ENCODE data around the gene CTAG2.
"Not testable (repeated sequence)": the region's sequence is repeated elsewhere in the genome, so short reads cannot be mapped to it uniquely, and the experiment has no call there.

Gene CTAG2

DNA sequence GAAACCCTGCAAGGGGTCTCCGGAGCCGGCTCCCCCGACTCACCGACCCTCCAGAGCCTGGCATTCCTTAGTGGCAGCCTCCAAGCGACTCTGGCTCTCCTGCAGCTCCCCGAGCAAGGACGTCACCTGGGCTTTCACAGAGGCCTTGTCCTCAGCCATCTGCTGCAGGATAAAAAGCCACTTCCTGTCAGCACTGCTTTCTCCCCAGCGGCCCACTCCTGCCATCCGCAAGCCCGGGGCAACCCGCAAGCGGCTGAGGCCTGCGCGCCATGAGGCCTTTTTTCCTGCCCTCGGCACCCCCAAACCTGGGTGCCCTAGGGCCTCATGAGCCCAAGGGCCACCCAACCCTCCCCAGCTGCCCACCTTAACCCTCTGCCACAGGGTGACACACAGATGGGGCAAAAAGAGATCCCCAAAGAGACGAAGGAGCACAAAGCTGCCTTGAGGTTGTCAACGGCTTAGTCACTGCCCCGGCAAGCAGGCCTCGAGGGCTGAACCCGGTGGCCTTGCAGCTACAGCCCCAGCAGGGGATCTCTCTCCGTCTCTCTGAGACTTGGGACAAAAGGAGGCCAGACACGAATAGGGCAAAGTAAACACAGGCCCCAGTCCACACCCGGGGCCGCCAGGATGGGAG lies 7.5 kb downstream of the CTAG2 start:
- DNase-seq: not testable (repeated sequence)

DNA sequence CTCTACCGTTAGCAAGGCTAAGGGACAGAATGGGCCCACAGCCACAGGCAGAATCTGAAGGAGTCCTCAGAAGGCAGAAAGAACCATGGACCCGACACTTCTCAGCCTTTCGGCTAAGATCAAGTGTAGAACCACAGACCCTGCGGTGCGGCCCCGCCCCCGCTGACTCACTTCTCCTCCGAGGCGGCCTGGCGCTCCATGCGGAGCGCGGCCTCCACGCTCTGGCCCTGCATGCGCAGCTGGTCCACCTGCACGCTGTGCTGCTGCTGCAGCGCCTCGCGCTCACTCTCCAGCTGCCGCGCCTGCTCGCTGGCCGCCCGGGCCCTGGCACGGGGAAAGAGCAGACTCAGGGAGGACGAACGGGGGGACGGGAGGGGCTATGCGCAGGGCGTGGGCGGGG lies 9.7 kb downstream of the CTAG2 start:
- DNase-seq: not testable (repeated sequence)

DNA sequence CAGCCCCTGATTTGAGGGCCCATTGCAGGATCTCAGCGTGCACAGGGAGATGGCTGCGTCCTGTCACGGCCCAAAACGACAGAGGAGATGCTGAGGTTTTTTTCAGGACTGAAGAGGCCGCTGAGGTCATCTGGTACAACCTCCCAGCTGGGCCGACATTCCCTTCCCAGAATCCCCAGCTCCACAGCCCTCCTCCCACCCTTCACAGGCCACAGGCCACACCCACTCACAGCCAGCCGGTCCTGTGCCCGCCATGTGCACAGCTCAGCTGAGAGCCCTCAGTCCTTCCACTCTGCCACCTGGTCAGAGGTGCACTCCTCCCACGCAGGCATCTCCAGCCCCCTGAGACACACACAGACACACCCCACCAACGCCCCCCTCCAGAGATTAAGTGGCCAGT lies 11.6 kb downstream of the CTAG2 start:
- DNase-seq: not testable (repeated sequence)

DNA sequence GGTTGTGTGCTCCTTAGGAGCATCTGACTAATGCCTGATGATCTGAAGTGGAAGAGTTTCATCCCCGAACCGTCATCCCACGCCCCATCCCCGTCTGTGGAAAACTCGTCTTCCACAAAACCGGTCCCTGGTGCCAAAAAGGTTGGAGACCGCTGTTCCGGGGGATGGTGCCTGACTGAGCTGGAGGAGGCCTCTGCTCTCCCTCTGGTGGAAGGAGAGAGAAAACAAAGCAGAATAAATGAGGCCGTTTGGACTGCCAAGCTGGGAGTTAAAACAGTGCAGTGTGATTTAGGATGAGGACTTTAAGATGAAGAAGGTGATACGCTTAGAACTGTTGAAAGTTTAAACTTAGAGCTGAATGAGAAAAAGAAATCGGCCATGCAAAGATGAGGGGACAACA lies 19.7 kb downstream of the CTAG2 start:
- not testable (repeated sequence) for DNase-seq

DNA sequence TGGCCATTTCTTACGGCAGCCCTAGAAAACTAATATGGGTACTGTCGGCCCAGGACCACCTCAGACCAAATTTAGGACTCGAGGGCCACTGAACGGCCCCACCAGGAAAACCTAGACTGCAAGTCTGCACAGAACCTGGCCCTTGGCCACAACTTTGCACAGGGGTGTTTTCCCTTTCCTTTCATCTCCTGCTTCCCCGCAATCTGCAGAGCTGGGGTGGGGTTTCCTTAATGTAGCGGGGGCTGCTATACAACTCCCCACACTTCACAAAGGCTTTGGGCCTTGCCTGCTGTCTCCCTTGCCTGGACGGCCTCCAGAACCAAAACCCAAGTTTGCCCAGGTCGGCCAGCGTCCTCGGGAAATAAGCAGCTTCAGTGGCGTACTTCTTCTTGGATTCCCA lies 22.4 kb downstream of the CTAG2 start:
- not testable (repeated sequence) for DNase-seq

DNA sequence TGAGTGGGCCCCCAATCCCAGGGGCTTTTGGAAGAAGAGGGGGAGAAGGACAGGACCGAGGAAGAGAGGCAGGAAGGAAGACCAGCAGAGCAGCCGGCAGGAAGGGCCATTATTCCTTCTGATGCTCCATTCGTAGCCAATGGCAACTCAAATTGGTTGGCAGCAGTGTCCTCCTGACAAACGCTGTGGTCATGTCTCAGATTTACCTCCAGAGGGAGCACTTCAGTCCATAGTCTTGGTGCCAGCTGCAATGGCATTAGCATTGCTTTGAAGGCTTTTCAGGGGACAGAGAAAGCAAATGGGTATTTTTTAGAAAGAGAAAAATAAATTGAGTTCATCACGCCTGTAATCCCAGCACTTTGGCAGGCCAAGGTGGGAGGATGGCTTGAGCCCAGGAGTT lies 24.4 kb downstream of the CTAG2 start:
- DNase-seq: not testable (repeated sequence)

DNA sequence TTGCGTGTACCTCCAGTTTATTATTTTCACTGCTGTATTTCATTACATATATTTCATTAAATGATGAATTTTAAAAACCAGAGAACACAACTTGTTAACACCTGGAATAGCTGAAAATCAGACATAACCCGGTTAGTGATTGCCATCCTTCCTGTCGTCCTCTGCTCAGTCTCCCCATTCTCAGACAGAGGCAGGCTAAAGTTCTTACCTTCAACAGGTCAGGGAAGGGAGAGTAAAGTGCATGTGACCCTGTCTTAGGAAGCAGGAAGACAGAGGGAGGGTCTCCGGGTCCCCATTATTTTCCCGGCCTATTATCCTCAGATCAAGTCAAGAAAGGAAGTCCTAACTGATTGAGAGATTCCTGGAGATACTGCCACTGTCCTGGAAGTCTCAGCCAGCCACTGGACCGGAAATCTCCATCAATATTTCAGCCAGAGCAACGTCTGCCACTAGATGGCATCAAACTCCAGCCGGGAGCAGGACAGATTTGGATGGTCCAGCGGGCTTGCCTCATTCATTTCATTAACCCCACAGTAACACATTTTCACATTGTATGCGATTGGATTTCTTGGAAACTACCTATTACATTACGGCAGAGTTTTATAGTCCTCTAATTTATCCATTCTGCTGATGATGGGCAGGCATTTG lies 32.5 kb downstream of the CTAG2 start:
- DNase-seq: not testable (repeated sequence)

DNA sequence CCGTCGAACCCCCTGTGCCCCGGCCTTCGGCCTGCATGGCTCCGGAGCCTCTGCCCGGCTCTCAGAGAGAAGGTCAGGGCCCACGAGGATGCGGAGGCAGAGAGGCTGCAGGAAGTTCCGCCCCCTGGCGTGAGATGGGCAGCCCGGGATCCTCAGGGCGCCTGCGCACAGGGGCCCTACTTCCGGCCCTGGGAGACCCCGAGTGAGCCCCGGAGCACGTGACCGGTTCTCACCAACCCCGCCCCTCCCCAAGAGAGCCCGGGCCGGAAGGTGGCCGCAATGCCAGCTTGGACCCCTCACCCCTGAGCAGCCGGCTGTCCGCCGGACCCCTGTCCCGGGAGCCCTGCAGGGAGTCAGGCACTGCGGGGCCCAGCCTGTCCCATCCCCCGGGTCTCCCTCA lies 34.2 kb downstream of the CTAG2 start, which contains the start of gene CTAG1B:
CTAG1B (minus strand) TSS at position 101 of the 400 bp plus-strand sequence; CDS start at position 37, 64 bp downstream.
- not testable (repeated sequence) for DNase-seq

DNA sequence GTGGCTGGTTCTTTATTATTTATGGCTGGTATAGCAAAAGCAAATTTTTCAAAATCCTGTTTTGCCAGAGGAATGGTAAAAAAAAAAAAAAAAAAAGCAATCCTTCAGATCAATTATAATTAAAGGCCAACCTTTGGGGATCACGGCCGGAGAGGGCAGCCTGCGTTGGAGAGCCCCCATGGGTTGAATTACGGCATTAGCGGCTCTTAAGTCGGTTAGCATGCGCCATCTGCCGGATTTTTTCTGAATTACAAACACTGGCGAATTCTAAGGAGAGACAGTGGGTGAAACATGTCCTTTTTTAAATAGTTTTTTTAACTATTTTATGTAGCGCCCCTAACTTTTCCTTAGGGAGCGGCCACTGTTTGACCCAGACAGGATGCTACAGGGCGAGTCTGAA lies 39.8 kb downstream of the CTAG2 start:
- DNase-seq: not testable (repeated sequence)

DNA sequence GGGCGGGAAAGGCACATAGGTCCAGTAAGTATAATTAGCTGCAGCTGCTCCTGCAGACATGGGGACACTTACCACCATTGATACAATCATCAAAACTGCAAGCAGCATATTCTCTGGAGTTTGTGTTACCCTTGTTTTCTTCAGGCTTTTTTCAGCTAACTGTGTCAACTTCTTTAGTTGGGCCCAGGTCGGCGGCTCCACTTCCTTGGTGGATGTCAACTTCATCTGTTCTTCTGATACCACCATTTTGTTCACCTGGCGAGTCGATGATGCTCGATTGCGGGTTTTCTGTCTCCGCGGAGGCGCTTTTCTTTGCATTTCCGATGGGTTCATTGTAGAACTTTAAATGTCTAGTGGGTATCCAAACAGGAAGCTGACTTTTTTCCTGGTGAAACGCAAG lies 42.2 kb downstream of the CTAG2 start:
- not testable (repeated sequence) for DNase-seq

DNA sequence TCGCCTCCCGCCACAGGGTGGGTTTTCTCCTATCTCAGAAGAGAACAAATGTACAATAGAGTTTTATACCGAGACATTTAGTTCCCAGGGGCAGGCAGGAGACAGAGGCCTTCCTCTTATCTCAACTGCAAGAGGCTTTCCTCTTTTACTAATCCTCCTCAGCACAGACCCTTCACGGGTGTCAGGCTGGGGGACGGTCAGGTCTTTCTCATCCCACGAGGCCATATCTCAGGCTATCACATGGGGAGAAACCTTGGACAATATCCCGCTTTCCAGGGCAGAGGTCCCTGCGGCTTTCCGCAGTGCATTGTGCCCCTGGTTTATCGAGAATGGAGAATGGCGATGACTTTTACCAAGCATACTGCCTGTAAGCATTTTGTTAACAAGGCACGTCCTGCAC lies 44.6 kb downstream of the CTAG2 start:
- DNase-seq: not testable (repeated sequence)

DNA sequence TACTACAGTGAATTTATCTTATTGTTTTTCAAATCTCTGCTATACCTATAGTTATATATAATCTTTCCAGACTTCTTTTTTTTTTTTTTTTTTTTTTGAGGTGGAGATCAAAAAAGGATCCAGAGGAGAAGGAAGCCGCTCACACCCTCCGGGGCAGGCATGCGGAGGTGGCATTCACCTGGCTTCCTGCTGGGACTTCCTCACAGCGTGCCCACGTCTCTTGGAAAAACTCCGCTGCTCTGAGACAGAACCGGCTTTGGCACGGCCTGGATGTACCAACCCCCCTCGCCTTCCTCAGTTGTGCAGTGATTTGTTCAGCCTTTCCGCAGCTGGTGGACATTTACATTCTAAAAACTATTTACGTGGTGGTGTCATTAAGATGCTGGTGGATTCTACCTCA lies 45.4 kb downstream of the CTAG2 start:
- DNase-seq: not testable (repeated sequence)

DNA sequence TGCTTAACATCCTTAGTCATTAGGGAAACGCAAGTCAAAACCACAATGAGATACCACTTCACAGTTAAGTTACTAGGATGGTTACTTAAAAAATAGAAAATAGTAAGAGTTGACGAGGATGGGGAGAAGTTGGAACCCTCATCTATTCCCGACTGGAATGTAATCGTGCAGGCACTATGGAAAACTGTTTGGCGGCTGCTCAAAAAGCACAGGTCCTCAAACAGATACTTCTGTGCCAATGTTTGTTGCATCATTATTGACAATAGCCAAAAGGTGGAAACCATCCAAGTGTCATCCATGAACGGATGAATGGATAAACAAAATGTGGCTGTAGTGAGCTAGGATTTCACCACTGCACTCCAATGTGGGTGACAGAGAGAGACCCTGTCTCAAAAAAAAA lies 46.0 kb downstream of the CTAG2 start:
- no peak for DNase-seq

DNA sequence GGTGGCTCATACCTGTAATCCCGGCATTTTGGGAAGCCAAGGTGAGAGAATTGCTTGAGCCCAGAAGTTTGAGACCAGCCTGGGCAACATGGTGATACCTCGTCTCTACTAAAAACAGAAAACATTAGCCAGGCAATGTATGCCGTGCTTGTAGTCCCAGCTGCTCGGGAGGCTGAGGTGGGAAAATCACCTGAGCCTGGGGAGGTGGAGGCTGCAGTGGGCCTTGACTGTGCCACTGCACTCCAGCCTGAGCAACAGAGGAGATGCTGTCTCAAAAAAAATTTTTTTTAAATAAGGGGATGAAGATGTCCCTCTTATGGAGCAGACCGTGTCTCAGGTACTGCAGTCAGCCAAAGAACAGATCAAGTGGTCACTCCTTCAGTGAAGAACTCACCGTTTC lies 47.8 kb downstream of the CTAG2 start:
- no peak for DNase-seq

DNA sequence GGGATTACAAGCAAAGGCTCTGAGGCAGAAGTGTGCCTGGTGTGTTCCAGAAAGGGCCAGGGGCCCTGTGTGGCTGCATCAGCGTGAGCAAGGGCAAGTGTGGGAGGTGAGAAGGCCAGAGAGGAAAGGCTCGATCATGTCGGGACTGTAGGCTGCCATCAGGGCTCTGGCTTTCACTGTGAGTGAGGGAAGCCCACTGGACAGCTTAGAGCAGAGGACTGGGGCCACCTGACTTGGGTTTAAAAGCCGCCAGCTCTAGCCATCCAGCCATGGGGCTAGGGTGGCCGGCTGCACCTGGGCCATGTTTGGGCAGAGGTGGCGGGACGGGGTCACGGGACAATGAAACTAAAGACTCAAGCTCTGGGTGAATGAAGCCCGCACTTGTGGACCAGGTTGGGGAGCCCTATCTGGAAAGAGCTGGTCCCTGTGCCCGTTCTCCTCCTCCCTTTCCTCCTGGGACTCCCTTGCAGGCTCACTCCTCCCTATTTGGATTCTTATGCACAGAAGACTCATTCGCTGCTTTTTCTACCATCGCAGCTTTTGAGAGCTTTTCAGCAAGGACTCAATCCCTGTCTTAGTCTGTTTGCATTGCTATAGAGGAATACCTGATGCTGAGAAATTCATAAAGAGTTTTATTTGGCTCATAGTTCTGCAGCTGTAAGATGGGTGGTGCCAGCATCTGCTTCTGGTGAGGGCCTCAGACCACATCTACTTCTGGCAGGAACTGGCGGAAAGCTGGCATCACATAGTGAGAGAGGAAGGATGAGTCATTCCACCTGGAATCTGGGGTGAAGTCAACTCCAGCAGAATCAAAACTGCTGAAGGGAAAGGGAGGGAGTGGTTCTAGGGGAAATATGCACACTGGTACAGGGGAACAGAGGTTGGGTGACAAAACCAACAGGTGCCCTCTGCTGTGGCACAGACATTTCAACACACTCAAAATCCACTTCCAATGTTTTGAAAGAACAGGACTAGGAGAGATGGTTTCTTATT lies 49.6 kb downstream of the CTAG2 start:
- no peak for DNase-seq

DNA sequence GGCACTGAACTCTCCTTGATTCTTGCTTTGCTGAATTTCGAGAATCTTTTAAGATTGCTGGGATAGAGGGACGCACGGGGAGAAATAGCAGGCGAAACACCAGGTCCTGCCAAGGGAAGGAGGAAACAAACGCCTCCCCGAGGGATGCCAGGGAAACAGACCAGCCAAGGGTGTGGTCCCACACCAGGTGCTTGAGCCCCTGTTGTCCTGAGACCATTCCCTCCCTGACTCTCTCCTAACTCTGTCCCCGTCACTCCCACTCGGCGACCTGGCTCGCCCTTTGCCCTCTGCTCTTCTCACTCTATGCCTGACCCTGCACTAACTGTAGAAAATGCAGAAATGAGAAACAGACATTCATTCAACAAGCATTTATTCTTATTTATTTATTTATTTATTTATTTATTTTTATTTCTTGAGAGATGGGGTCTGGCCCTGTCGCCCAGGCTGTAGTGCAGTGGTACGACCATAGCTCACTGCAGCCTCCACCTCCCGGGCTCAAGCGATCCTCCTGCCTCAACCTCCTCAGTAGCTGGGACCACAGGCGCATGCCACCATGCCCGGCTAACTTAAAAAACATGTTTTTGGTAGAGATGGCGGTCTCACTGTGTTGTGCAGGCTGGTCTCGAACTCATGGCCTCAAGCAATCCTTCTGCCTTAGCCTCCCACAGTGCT lies 50.5 kb downstream of the CTAG2 start:
- no peak for DNase-seq

DNA sequence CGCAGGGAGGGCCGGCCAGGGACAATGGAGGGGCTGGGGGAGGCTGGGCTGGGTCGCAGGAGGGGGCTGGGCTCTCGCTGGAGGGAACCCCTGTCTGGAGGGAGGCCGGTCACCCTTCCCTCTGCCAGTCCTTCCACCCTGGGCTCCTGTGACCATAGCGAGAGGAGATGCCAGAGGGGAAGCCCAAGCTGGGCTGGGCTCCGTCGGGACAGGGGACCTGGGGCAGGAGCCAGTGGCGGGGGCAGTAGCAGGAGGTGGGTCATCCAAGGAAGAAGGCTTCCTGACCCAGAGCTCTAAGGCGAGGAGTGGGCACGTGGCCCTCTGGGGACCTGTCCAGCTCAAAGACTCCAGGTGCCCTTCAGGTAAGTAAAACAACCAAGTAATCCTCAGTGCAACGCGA lies 51.2 kb downstream of the CTAG2 start:
- no peak for DNase-seq
